ENCODE measurements around the gene STAT5B. TPM values are rescaled to one million over a fixed set of nuclear protein-coding genes. Genes with fewer than 3 reads are reported as not detected.
"Not testable (repeated sequence)": the region's sequence is repeated elsewhere in the genome, so short reads cannot be mapped to it uniquely, and the experiment has no call there.

The STAT5B gene
- total RNA-seq, 1 donor = 60.2 TPM

- no peaks in the 10 kb centered on the region for H3K27me3 ChIP-seq (ENCODE audit: insufficient read depth, low read length)
- no peak overlapping the region for H3K4me3 ChIP-seq (ENCODE audit: low read length)
- H3K4me1 ChIP-seq (ENCODE audit: insufficient read depth, low read length) = peaks cover 17% of the 10 kb centered on the region
- no peaks in the 10 kb centered on the region for H3K9me3 ChIP-seq (ENCODE audit: low read depth, low read length)
These were observed 50.5 kb downstream of the STAT5B start for GRCh38 chr17:42225646-42226045.

- H3K27me3 ChIP-seq (ENCODE audit: insufficient read depth, low read length) = no peaks in the 10 kb centered on the region
- no peak overlapping the region for H3K4me3 ChIP-seq (ENCODE audit: low read length)
- peaks cover 17% of the 10 kb centered on the region for H3K4me1 ChIP-seq (ENCODE audit: insufficient read depth, low read length)
- no peaks in the 10 kb centered on the region for H3K9me3 ChIP-seq (ENCODE audit: low read depth, low read length)
These were observed 51.5 kb downstream of the STAT5B start for GRCh38 chr17:42224651-42225050.

GRCh38 chr17:42221886-42222745 is 54.1 kb downstream of the STAT5B start:
- peaks cover 17% of the 10 kb centered on the region for H3K4me1 ChIP-seq (ENCODE audit: insufficient read depth, low read length)
- H3K27me3 ChIP-seq (ENCODE audit: insufficient read depth, low read length) = no peaks in the 10 kb centered on the region
- H3K4me3 ChIP-seq (ENCODE audit: low read length) = no peak overlapping the region
- no peaks in the 10 kb centered on the region for H3K9me3 ChIP-seq (ENCODE audit: low read depth, low read length)

GRCh38 chr17:42219280-42219679 is 56.9 kb downstream of the STAT5B start:
- H3K4me3 ChIP-seq (ENCODE audit: low read length); H3K4me1 ChIP-seq (ENCODE audit: insufficient read depth, low read length); H3K27me3 ChIP-seq (ENCODE audit: insufficient read depth, low read length); H3K9me3 ChIP-seq (ENCODE audit: low read depth, low read length): not testable (repeated sequence)

GRCh38 chr17:42214156-42214555 is 62.0 kb downstream of the STAT5B start:
- no peaks in the 10 kb centered on the region for H3K27me3 ChIP-seq (ENCODE audit: insufficient read depth, low read length)
- H3K4me3 ChIP-seq (ENCODE audit: low read length) = no peak overlapping the region
- no peaks in the 10 kb centered on the region for H3K9me3 ChIP-seq (ENCODE audit: low read depth, low read length)
- no peaks in the 10 kb centered on the region for H3K4me1 ChIP-seq (ENCODE audit: insufficient read depth, low read length)

GRCh38 chr17:42212382-42212781 is 63.8 kb downstream of the STAT5B start:
- Histone ChIP-seq H3K27me3 (ENCODE audit: insufficient read depth, low read length) (no peaks in the 10 kb centered on the region), H3K4me3 (ENCODE audit: low read length) (no peak overlapping the region), H3K4me1 (ENCODE audit: insufficient read depth, low read length) (no peaks in the 10 kb centered on the region), H3K9me3 (ENCODE audit: low read depth, low read length) (no peaks in the 10 kb centered on the region)

GRCh38 chr17:42211921-42212341 is 64.3 kb downstream of the STAT5B start:
- not testable (repeated sequence) for H3K9me3 ChIP-seq (ENCODE audit: low read depth, low read length); H3K4me3 ChIP-seq (ENCODE audit: low read length)

GRCh38 chr17:42210046-42210445 is 66.1 kb downstream of the STAT5B start:
- H3K9me3 ChIP-seq (ENCODE audit: low read depth, low read length) = no peaks in the 10 kb centered on the region

More at GRCh38 chr17:42211921-42212341, 64.3 kb downstream of the STAT5B start:
- H3K27me3 ChIP-seq (ENCODE audit: insufficient read depth, low read length); H3K4me1 ChIP-seq (ENCODE audit: insufficient read depth, low read length): not testable (repeated sequence)

GRCh38 chr17:42206153-42206612 is 70.0 kb downstream of the STAT5B start:
- H3K9me3 ChIP-seq (ENCODE audit: low read depth, low read length); H3K27me3 ChIP-seq (ENCODE audit: insufficient read depth, low read length); H3K4me1 ChIP-seq (ENCODE audit: insufficient read depth, low read length); H3K4me3 ChIP-seq (ENCODE audit: low read length): not testable (repeated sequence)

More at GRCh38 chr17:42210046-42210445, 66.1 kb downstream of the STAT5B start:
- H3K4me1 ChIP-seq (ENCODE audit: insufficient read depth, low read length) = peaks cover 7% of the 10 kb centered on the region
- H3K4me3 ChIP-seq (ENCODE audit: low read length) = no peak overlapping the region
- no peaks in the 10 kb centered on the region for H3K27me3 ChIP-seq (ENCODE audit: insufficient read depth, low read length)

GRCh38 chr17:42203354-42203753 is 72.8 kb downstream of the STAT5B start:
- Histone ChIP-seq H3K4me1 (ENCODE audit: insufficient read depth, low read length) (peaks cover 22% of the 10 kb centered on the region), H3K9me3 (ENCODE audit: low read depth, low read length) (no peaks in the 10 kb centered on the region), H3K27me3 (ENCODE audit: insufficient read depth, low read length) (no peaks in the 10 kb centered on the region), H3K4me3 (ENCODE audit: low read length) (no peak overlapping the region)

- H3K4me3 ChIP-seq (ENCODE audit: low read length) = no peak overlapping the region
- no peaks in the 10 kb centered on the region for H3K27me3 ChIP-seq (ENCODE audit: insufficient read depth, low read length)
- peaks cover 23% of the 10 kb centered on the region for H3K4me1 ChIP-seq (ENCODE audit: insufficient read depth, low read length)
- H3K9me3 ChIP-seq (ENCODE audit: low read depth, low read length) = no peaks in the 10 kb centered on the region
These were observed 73.5 kb downstream of the STAT5B start for GRCh38 chr17:42202696-42203095.

GRCh38 chr17:42202159-42202558 is 74.0 kb downstream of the STAT5B start:
- Histone ChIP-seq H3K4me3 (ENCODE audit: low read length) (no peak overlapping the region), H3K4me1 (ENCODE audit: insufficient read depth, low read length) (peaks cover 23% of the 10 kb centered on the region), H3K27me3 (ENCODE audit: insufficient read depth, low read length) (no peaks in the 10 kb centered on the region), H3K9me3 (ENCODE audit: low read depth, low read length) (no peaks in the 10 kb centered on the region)

- Histone ChIP-seq H3K4me3 (ENCODE audit: low read length) (no peak overlapping the region), H3K9me3 (ENCODE audit: low read depth, low read length) (no peaks in the 10 kb centered on the region), H3K4me1 (ENCODE audit: insufficient read depth, low read length) (peaks cover 18% of the 10 kb centered on the region), H3K27me3 (ENCODE audit: insufficient read depth, low read length) (no peaks in the 10 kb centered on the region)
These were observed 74.8 kb downstream of the STAT5B start for GRCh38 chr17:42201458-42201772.

GRCh38 chr17:42200706-42201457 is 75.3 kb downstream of the STAT5B start:
- Histone ChIP-seq H3K4me1 (ENCODE audit: insufficient read depth, low read length) (peaks cover 16% of the 10 kb centered on the region), H3K9me3 (ENCODE audit: low read depth, low read length) (no peaks in the 10 kb centered on the region), H3K27me3 (ENCODE audit: insufficient read depth, low read length) (no peaks in the 10 kb centered on the region), H3K4me3 (ENCODE audit: low read length) (no peak overlapping the region)

- H3K9me3 ChIP-seq (ENCODE audit: low read depth, low read length) = no peaks in the 10 kb centered on the region
- H3K27me3 ChIP-seq (ENCODE audit: insufficient read depth, low read length) = no peaks in the 10 kb centered on the region
- H3K4me3 ChIP-seq (ENCODE audit: low read length) = no peak overlapping the region
- peaks cover 20% of the 10 kb centered on the region for H3K4me1 ChIP-seq (ENCODE audit: insufficient read depth, low read length)
These were observed 76.7 kb downstream of the STAT5B start for GRCh38 chr17:42199416-42200011.

All from mononuclear cell (primary cell).